Middle frontal gyrus (tissue), 1 donor: Measurements from ENCODE around the gene CAPN5.
"Not testable (repeated sequence)": the region's sequence is repeated elsewhere in the genome, so short reads cannot be mapped to it uniquely, and the experiment has no call there.

Experiments used
- DNase-seq: peaks from one replicate; pipeline ENCODE4 v3.0.0-alpha.2; 2015; ENCODE audit warnings: low spot score; ENCODE audit errors: extremely low spot score

CAPN5 gene

DNA sequence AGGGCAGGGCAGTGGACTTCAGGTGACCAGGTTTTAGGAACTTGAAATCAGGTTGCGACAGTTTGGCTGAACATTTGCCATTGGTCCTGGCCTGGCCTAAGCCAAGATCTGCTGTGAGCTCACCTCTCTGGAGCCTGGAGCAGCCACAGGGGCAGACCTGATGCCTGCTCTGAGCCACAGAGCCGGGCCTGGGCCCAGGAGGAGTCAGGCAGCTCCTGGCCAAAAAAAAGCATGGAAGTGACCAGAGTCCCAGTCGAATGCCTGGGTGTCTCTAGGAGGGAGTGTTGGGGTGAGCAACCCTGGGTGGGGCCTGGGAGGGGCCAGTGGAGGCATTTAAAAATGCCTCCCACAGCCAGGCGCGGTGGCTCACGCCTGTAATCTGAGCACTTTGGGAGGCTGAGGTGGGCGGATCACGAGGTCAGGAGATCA lies 29.8 kb downstream of the CAPN5 start:
- DNase-seq, result no peak

DNA sequence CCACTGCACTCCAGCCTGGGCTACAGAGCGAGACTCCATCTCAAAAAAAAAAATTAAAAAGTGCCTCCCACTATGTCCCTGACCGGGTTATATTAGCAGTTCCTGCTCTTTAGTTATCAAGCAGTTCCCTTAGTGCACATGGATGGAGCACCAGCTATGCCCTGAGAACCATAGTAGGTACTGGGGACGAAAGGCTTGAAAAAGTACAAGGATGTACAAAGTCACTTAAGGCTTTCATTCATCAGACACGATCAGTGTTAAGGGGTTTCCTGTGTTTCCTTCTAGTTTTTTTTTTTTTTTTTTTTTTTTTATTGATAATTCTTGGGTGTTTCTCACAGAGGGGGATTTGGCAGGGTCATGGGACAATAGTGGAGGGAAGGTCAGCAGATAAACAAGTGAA lies 30.4 kb downstream of the CAPN5 start:
- DNase-seq, result not testable (repeated sequence)

DNA sequence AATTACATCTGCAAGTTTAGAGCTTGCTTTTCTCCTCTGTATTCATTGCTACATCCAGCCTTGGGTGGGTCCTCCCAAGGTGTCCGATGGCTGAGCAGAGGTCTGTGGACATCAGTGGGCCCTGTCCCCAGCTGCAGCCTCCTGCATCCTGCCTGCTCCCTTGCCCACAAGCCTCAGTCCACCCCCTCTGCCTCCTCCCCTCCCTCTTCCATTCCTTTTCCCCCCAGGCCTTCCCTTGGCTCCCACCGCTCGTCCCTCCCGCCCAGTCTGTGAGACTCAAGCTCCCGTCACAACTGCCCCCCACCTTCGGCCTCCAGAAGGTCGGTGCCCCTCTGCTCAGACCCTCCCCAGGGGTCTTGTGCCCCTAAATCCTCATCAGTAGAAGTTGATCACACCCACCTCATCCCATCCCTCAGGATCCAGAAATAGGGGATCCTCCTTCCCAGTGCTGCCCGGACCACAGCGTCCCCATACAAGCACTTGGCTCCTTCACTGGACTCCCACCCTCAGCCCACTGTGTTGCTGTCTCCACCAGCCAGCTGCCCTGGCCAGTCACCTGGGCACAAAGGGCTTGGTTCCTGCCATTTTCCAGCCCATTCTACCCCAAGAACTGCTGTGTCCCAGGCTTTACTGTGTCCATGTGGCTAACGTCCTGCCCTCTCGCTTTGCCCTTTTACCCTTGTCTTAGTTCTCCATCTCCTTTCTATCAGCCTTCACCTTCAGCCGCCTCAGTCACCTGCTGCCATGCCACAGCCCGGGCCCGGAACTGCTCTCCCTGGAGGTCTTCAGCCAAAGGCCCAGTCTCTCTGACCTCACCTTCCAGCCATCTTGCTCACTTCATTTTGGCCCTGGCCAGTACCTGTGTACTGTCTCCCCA lies 33.6 kb downstream of the CAPN5 start:
- DNase-seq, result no peak

DNA sequence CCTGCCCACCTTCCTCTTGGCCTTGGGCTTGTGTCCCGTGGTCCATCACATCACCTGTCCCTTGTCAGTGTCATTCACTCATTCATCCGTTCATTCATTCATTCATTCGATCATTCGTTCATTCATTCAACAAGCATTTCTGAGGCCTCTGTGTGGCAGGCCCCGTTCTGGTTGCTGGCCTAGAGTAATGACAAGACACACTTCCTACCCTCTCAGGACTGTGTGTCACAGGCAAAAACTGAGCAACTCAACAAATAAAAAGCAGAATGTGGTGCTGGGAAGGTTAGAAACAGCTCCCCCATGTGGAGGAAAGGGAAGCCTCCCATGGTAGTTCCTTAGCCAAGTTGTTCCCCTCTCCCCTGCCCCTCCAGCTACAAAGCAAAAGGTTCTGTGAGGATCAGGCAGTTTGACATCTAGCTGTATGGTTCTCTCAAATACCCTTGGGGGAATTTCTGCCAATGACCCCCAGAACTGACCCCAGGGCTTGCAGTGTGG lies 34.3 kb downstream of the CAPN5 start:
- DNase-seq, result no peak

DNA sequence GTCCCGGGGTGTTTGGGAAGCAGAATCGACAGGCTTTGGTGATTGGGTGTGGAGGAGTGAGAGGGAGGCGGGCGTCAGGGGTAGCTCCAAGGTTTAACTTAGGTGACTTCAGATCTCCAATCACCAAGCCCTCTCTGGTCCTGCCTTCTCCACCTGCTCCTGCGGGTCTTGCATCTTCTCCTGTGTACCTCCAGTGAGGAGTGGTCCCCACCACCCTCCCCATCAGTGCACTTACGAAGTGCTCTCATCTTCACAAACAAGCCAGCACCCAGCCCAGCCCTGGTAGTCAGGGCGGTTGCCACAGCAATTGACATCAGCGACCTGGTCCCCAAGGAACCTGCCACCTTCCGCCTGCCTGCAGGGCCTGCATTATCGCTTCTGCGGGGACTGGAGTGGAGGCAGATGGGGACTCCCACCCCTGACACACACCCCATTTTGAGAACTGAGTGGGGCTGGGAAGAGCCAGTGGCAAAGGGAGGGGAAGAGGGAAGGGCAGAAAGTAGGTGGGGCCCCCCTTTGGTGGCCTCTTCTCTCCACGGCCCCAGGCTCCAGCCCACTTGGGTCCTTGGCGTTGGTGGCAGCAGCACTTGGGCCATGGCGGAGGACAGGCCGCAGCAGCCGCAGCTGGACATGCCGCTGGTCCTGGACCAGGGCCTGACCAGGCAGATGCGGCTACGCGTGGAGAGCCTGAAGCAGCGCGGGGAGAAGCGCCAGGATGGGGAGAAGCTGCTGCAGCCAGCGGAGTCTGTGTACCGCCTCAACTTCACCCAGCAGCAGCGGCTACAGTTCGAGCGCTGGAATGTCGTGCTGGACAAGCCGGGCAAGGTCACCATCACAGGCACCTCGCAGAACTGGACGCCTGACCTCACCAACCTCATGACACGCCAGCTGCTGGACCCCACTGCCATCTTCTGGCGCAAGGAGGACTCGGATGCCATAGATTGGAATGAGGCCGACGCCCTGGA lies 35.8 kb downstream of the CAPN5 start, which contains the start of gene OMP:
Gene OMP, plus strand, starts transcription at position 595 of the 965 bp plus-strand sequence. Its CDS starts 0 bp downstream, at position 595.
- DNase-seq, result no peak

DNA sequence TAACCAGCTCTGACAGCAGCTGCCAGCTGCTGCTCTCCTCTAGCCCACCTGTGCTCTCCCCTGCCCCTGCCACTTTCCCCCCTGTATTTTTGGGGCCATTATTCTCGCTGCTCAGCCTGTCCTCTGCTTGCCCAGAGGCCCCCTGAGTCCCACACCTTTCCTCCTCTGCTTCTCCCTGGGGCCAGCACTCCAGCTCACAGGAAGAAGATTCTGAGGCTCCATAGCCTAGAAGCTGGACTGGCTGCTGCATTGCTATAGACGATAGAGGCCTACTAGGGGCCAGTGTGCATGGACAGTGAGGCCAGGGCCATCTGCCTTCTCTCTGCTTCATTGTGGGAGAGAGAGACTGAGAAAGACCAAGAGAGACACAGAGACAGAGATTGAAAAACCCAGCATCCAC lies 36.5 kb downstream of the CAPN5 start:
- DNase-seq, result no peak

DNA sequence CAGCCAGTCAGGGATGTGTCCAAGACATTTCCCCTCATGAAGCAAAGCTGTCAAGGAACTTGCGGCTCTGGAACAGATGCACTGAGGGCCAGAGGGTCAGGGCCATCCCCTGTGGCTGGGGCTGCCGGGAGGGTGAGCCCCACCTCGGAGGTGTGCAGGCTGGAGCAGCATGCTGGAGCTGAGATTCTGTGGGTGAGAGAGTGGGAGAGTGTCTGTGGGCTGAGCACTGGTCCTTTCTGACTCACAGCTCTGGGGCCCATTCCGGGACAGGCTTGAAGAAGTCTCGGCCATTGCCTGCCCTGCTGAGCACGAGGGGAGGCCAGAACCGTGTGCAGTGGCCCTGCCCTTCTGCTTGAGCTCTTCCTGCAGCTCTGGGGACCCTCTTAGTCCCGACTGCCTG lies 38.0 kb downstream of the CAPN5 start:
- no peak for DNase-seq

DNA sequence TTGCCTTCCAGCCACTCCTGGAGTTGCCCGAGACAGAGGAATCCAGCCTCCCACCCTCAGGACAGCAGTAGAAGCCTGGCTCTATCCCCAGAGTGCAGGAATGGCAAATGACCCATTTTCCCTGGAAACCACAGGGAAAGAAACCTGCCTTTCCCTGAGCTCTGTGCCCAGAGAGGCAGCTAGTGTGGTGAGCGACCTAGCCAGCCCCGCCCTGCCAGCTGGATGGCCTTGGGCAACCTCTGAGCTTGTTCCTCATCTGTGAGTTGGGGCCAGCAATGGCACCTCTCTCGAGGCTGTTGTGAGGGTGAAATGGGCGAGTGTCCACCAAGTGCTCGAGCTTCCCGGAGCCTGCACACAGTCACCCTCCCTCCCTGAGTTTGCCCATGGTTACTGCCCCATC lies 39.5 kb downstream of the CAPN5 start:
- no peak for DNase-seq

DNA sequence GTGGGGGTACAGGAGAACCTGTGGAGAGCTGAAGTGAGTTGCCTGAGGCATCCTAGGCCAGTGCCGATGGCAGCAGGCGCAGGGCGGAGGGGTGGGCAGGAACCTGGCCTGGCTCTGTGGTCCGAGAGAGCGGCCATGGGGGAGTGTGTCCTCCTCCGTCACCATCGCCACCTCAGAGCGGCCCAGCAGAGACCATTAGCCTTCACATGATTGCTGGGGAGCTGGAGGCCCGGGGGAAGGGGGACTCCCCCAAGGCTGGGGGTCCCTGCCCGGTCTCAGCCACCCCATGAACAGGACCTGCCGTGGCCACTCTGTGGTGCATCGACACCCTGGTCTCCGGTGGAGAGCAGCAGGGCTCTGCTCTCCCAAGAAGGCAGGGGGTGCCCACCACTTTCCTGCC lies 40.0 kb downstream of the CAPN5 start:
- no peak for DNase-seq

DNA sequence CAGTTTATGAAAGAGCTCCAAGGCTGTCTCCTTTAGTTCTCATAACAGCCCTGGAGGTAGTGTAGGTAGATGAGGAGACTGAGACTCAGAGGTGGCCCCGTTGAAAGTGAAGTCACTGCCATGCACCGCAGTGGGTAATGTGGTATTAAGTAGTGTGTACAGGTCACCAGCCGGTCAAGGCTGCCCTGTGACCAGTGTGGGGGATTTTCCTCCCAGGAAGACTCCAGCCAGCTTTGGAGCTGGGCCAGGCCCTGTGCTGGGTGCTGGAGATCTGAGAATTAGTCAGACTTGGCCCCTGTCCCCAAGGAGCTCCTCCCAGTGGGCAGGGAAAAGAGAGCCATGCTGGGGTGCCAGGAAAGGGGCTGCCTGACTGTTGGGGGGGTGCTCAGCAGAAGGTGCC lies 41.2 kb downstream of the CAPN5 start:
- DNase-seq, result no peak

DNA sequence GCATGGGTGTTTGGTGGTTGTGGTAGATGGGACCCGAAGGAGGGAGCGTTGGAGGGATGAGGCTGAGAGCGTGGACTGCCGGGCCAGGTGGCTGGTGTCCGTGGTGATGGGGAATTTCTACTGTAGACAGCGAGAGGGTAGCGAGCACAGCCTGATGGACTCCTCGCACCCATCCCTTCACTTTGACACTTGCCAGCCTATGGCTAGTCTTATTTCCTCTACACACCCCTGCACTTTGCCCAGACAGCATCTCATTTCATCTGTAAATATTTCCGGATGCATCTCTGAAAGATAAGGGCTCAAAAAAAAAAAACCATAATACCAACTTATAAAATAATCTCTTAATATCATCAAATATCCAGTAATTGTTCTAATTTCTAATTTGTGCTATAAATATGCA lies 41.7 kb downstream of the CAPN5 start:
- no peak for DNase-seq

DNA sequence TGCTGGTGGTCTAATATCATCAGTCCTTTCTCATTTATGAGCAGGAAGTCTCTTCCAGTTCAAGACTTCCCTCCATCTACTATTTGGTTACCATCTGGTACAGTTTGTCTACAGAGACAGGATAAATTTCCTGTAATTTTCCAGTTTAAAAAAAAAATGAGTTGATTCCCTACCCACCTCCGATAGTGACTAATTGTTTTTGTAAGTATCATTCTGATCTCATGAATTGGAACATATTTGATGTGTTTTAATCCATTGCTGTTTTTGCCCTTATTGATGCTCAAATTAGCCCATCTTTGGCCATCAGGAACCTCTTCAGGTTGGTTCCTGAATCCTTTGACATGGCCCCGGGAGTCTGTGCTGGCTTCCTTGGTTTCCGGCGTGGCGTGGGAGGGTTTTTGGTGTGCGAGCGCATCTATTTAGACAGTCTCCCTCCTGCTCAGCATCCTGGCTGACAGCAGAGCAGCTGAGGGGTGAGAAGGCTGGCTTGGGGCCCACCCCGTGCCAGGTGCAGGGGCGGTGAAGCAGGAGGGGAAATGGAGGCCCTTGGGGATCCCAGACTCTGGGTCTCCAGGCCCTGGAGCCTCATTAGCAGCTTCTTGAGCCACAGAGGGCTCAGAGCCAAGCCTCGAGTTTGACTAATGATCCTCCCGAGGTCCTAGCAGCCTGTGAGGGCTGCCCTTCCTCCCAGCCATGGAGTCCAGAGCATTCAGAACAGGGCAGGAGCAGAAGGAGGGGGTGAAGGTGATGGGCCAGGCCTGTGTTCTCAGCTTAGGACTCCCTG lies 42.7 kb downstream of the CAPN5 start:
- DNase-seq, result no peak

DNA sequence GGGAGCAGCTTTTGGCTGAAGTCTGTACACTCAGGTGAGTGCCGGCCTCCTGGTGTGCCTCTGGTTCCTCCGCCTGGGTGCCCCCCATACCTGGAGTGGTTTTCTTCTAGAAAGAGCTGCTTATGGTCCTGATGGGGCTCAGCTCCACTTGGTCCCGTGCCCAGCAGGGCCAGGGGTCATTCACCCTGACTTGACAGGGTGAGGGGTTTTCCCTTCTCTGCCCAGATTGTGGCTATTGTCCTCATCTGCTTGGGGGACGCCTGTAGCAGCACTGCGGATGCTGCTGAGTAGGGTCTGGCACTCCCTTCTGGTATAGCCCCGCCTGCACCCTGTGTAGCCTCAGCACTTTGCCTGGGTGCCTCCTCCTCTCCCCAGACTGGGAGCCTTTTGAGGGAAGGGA lies 44.1 kb downstream of the CAPN5 start:
- DNase-seq, result no peak

DNA sequence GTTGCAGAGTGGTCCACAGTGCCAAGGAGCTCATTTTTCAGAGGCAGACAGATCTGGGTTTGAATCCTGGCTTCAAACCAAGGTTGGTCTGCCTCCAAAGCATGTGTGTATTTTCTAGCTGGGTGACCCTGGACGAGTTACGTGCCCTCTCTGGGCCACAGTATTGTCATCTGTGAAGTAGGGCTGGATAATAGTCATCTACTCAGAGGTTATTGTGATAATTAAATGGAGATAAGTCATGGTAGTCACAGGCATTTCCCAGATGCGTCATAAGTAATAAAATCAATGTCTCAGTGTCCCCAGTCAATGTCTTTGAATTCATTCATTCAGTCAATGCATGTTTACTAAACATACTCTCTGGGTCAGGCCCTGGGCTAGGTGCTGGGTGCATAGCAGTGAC lies 44.5 kb downstream of the CAPN5 start:
- DNase-seq, result no peak

DNA sequence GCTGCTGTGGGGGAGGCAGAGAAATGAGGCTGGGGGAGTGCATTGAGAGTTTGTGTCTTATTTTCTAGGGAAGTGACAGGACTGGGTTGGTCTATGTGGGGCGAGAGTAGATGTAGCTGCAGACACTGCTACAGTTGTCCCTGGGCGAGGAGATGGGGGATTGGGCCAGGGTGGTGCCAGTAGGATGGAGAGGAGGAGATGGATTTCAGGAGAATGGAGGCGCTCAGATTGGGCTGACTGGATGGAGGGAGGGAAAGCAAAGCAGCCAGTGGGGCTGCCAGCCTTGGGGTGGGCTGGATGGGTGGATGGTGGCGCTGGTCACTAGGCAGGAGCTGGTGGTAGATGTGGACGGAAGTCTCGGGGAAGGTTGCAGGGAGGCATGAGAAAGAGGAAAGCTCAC lies 45.2 kb downstream of the CAPN5 start:
- no peak for DNase-seq

DNA sequence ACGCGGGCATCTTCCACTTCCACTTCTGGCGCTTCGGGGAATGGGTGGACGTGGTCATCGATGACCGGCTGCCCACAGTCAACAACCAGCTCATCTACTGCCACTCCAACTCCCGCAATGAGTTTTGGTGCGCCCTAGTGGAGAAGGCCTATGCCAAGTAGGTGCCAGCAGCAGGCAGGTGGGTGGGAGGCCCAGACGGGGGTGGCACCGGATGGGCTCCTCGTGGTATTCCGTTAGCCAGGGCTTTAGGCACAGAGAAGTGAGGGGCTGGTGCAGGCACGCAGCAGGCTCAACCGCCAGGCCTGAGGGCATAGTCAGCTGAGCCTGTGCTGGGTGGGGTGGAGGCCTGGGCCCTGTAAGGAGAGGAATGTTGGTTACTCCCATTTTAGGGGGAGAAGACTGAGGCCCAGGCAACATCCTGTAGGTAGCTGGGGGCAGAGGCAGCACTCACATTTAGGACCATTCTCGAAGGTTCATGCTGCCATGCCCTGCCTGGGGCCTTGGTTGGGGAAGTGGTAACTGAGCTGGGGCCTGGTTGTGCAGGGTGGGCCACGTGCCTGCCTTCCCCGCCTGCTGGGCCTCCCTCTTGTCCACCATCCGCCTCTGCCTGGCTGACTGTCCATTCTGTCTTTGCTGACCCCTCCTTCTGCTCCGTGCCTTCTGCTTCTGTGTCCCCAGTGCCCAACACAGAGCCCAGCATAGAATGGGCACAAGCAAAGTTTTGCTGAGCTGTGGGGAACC lies 46.0 kb downstream of the CAPN5 start:
- no peak for DNase-seq

DNA sequence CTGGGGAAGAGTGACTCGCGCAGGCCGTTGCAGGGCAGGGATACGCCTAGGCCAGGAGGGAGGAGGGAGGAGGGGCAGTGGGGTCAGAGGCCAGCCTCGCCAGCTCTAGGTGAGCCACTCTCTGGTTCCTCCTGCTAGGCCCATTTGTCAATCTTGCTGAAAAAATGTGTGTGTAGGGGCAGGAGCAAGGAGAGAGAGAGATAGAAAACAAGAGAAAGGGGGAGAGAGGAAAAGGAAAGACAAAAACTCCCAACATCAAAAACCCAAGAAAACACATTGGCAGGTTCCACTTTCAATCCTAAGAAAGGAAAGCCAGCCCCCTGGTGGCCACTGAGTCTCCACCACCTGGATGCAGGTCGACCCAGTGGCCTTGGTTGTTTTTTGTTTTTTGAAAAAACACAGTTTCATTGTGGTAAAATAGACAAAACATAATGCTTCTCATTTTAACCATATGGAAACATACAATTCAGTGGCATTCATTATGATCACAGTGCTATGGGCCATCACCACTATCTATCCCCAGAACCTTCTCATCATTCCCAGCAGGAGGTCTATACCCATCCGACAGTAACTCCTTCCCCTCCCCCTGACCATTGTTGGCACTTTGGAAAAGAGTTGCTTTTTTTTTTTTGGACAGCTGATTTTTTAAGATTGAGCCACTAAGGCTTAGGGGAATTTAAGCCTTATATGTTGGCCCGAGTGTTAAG lies 46.8 kb downstream of the CAPN5 start:
- DNase-seq, result no peak

DNA sequence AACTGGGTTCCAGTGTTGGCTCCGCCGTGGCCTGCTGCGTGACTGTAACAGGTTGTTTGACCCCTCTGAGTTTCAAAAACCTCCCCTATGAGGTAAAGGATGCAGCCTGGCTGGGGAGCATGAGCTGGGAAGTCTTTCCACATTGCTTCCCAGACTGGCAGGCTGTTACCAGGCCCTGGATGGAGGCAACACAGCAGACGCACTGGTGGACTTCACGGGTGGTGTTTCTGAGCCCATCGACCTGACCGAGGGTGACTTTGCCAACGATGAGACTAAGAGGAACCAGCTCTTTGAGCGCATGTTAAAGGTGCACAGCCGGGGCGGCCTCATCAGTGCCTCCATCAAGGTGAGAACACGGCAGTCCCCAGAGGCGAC lies 47.3 kb downstream of the CAPN5 start:
- DNase-seq, result no peak

DNA sequence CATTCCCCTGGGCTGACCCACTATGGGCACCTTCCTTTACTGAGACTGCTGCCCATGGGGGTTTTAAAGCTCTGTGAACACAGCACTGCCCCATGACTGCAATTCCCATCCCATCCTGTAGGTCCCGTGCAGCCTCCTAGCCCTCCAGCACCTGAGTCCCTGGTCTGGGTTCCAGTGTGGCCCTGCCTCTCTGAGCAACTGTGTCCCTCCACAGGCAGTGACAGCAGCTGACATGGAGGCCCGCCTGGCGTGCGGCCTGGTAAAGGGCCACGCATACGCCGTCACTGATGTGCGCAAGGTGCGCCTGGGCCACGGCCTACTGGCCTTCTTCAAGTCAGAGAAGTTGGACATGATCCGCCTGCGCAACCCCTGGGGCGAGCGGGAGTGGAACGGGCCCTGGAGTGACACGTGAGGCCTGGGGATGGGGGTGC lies 48.4 kb downstream of the CAPN5 start:
- DNase-seq, result no peak

DNA sequence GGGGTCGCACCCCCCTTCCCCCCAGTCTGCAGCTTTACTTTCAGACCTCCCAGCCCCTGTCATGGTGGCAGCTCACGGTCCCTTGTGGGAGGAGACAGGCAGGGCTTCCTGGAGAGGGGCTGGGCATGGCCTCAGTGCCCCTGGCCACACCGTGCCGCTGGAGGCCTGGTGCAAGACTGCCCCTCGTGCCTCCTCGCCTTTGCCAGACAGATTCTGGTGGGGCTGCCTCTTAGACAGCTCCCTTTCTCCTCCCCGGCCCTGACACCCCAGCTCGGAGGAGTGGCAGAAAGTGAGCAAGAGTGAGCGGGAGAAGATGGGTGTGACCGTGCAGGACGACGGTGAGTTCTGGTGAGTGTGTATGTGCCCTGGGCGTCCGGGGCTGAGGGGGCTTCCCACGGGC lies 49.2 kb downstream of the CAPN5 start:
- DNase-seq, result no peak
